ENCODE data around the gene CACNG8.

- TF ChIP-seq JUN (CRISPR knock-in tag; IDR thresholded peaks at IDR 0.05) (no peak), CTCF (IDR thresholded peaks at IDR 0.05) (no peak), HMGXB4 (CRISPR knock-in tag; IDR thresholded peaks at IDR 0.05) (no peak), E2F1 (CRISPR knock-in tag; IDR thresholded peaks at IDR 0.05) (no peak), NR1H2 (CRISPR knock-in tag; IDR thresholded peaks at IDR 0.05) (no peak), ZMAT4 (CRISPR knock-in tag; IDR thresholded peaks at IDR 0.05) (no peak), ZNF512 (CRISPR knock-in tag; IDR thresholded peaks at IDR 0.05; ENCODE audit: borderline replicate concordance) (no peak), E2F4 (CRISPR knock-in tag; IDR thresholded peaks at IDR 0.05; ENCODE audit: borderline replicate concordance, low read depth) (no peak), ZBTB43 (CRISPR knock-in tag; IDR thresholded peaks at IDR 0.05) (no peak), SP1 (CRISPR knock-in tag; conservative IDR thresholded peaks at IDR 0.05) (no peak), NR2C2 (CRISPR knock-in tag; IDR thresholded peaks at IDR 0.05) (no peak)
Measured at GRCh38 chr19:53917356-53917755, 45.4 kb upstream of the CACNG8 start.

Data from WTC11 (cell line).